T-helper 1 cell treated with Interleukin-12 subunit alpha and Interleukin-12 subunit beta and Interleukin-4 antibody, amounts not matched to agents 30 ng/mL and 1 ng/mL, for 36 hours (primary cell): ENCODE data around the gene LAMP5. TPM values are rescaled to one million over a fixed set of nuclear protein-coding genes. Genes with fewer than 3 reads are reported as not detected.

ENCODE experiments used
- intact Hi-C: fragments of 100-400 bp; cut with micrococcal nuclease; formaldehyde crosslinking; loops from one replicate; pipeline ENCODE4 v1.15.1; 2024
- total RNA-seq: library from RNA; stranded (reverse); gene quantifications from 2 replicates; pipeline ENCODE4 v1.2.3, GENCODE V29; 2022

Gene LAMP5
- total RNA-seq, 1 donor from 2014 or later, result not detected

GRCh38 chr20:9499126-9499899, 15.1 kb upstream of the LAMP5 start:
- intact Hi-C loops, result no loop called here

DNA sequence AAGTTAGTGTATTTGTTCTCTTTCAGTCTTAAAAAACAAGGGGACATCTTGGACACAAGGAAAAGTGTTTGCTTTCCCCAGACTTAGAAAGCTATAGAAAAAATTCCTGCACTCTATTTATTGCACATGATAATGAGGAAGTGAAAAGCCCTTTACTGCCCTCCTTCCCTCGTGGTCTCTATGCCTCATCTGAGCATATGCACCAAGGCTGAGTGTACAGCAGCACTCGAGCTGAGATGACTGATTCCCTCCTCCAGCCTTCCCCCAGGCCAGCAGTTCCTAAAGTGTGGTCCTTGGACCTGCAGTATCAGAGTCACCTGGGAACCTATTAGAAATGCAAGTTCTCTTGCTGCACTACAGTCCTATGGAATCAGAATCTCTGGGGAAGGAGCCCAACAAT, 14.3 kb upstream of the LAMP5 start:
- intact Hi-C loops, result no loop called here

DNA sequence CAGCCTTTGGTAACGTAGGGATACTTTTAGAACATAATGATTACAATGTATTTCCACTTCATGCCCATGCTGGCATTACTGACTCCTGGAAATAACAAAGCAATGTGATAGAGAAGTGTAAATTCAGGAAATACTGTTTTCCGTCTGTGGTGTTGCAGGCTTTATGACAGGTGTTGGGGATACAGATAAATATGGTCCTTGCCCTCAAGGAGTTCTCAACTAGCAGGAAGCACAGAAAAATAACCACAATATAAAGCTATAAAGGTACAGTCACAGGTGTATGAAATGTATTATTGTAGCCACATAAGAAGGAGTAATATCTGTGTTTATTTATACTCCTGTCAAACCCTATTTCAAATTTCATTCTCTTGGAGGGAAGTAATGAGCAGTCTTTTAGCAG, 12.9 kb upstream of the LAMP5 start:
- intact Hi-C loops, result no loop called here

GRCh38 chr20:9503526-9504245, 10.7 kb upstream of the LAMP5 start:
- intact Hi-C loops, result no loop called here

DNA sequence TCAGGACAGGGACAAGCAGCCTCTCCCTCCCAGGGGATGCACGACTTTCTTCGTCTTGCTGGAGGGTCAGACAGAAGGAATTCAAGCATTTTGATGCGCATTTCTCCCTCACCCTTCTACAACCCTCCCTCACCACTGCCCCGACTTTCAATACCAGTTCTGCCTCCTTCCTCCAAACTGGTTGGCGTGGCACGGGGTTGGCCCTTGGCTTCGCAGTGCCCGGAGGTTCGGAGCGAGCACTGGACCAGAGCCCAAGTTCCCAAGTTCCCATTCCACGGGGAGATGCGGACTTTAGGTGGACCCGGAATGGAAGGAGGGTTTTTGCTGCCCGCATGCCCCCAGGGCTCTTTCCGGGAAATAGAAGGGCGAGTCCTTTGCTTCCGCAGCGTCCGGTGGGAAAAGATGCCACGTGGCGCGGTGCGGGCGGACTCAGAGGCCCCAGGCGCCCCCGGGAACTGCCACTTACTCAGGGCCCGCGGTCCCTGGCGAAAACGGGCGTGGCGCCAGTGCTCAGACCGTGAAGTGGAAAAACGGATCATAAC, 8.0 kb upstream of the LAMP5 start:
- intact Hi-C loops, result no loop called here

DNA sequence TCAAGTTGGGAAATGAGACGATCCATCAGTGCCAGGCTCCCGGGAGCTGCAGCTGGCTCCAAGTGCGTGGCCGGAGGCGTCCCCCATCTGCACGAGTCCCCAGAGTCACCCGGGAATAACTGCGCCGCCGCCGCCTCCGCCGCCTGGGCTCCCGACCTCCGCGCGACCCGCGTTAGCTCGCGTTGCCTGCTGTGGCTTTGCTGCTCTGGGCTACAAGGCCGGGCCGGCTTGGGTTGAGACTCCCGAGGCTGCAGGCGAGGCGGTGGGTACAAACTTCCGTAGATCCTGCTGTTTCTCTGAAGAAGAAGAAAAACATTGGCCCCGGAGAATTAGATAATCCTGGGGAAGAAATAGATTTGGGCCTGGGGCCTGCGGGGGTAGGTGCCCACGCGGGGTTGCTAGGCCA, 7.4 kb upstream of the LAMP5 start:
- intact Hi-C loops, result no loop called here

DNA sequence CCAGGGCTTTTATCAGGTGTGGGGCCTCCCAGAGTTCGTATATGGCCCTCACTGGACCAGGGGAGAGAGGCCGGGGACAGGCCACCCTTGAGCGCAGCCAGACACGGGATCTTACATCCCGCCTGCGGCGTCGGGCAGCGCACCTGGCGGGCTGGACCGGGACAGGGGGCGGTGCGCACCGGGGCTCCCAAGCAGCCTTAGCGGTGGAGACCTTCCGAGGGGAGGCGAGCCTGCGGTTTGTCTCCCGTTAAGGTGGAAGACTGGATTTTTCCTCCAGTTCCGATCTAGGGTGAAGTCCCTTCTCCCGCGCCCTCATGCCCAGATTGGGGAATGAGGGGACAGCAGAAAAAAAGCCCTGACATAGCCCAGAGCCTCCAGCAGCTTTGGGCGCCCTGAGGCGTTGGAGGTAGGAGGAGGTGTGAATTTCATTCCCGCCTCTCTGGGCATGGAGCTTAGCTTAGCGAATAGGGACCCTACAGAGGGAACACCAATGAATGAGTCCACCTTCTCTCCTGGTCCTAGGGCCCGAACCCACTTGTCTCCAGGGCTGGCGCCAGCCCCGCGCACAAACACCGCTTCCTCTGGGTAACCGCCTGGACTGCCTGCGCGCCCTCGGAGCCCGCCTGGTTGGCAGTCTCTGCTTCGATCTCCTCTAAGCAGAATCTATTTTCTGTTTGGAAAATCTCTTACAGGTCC, 6.7 kb upstream of the LAMP5 start:
- intact Hi-C loops, result no loop called here

DNA sequence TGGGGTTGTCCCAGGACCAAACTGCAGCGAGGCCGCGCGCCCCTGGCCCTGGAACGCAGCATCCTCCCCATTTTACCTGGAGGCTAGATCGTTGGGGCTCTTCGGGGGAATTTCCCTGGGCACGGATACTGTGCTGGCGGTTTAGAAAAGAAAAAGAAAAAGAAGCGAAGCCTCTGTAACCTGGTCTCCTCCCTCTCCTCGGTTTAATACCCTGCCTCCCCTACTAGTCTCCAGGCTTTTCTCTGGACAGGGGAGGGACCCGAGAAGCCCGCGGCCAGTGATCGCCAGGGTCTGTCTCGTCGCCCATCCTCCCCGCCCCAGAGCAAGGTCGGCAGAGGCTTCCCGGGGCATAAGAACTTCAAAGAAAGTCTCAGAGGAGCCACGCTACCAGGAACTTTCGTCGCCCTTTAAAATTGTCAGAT, 6.1 kb upstream of the LAMP5 start:
- intact Hi-C loops, result no loop called here

GRCh38 chr20:9508696-9509178, 5.7 kb upstream of the LAMP5 start:
- intact Hi-C loops, result no loop called here

DNA sequence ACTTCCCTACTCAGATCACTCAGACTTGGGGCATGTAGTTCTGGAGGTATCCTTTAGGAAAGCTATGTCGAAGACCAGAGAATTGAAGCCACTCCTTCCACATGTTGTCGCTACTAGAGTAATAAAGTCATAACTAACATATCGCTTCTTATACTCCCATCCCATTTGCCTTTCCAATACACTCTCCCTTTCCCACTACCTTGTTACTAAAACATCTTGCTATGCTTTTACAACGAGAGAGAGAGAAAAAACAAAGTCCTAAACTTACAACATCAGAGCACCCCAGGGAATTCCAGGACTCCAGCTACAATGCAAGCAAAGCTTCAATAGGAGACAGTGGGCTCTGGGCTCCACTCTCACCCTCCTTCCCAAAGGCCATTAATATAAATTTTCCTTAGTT, 5.1 kb upstream of the LAMP5 start:
- intact Hi-C loops, result no loop called here

- intact Hi-C loops, result loop anchor here (10.0 kb wide), 1 partner anchor 436 kb away; no protein-coding TSS in a partner anchor
These were observed 3.5 kb upstream of the LAMP5 start for GRCh38 chr20:9510911-9511310.

DNA sequence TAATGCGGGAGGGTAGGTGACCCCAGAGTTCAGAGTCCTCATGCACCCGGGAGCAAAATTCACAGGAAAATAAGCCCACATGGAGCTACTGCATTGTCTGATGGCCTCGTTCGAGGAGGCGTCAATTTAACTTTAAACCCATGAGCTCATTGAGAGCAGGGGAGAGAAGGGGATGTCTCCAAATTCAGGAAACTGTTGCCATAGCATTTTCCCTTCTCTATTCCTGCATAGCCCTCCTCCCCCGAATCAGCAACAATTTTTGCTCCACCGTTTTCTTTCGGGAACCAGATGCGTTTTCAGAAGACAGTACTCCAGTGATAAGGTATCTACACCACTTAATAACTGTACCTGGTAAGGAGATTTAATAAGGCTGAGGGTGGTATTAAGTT, 324 bp upstream of the LAMP5 start:
- intact Hi-C loops, result loop anchor here (10.0 kb wide), 1 partner anchor 439 kb away; no protein-coding TSS in a partner anchor

- intact Hi-C loops, result loop anchor here (10.0 kb wide), 1 partner anchor 440 kb away; no protein-coding TSS in a partner anchor
These were observed 810 bp downstream of the LAMP5 start for GRCh38 chr20:9515214-9515585.

- intact Hi-C loops, result loop anchor here (10.0 kb wide), 1 partner anchor 441 kb away; no protein-coding TSS in a partner anchor
These were observed 1.4 kb downstream of the LAMP5 start for GRCh38 chr20:9515741-9516233.

GRCh38 chr20:9516234-9516871, 2.0 kb downstream of the LAMP5 start:
- intact Hi-C loops, result loop anchor here (10.0 kb wide), 1 partner anchor 442 kb away; no protein-coding TSS in a partner anchor

GRCh38 chr20:9517297-9518162, 3.1 kb downstream of the LAMP5 start:
- intact Hi-C loops, result loop anchor here (10.0 kb wide), 1 partner anchor 443 kb away; no protein-coding TSS in a partner anchor

DNA sequence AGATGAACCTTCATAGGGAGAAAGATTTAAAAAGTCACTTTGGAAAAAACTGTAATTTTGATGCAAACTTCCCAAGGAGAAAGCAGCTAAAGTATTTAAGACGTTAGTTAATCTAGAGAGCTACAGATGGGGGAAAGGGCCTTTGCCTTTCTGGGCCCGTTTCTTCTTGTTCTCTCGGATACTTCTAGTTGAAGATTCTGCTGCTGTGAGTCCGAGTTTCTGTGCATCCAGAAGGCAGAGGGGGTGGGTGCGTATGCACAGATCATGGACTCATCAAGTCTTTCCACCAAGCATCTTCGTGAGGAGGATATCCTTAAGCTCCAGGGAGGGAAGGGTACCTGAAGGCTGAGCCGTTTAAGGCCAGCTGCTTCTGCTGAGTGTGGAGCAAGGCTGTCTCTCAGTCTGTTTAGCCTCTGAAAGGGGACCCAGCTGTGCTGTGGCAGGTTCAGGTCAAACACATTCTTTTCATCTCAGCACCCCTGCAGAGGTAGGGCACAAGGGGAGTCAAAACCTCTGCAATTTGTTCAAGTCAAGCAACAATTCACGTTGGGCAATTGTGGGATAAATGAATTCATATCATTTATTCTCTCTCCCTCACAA, 4.3 kb downstream of the LAMP5 start:
- intact Hi-C loops, result loop anchor here (10.0 kb wide), 1 partner anchor 444 kb away; no protein-coding TSS in a partner anchor

- intact Hi-C loops, result no loop called here
These were observed 5.7 kb downstream of the LAMP5 start for GRCh38 chr20:9520086-9520485.

DNA sequence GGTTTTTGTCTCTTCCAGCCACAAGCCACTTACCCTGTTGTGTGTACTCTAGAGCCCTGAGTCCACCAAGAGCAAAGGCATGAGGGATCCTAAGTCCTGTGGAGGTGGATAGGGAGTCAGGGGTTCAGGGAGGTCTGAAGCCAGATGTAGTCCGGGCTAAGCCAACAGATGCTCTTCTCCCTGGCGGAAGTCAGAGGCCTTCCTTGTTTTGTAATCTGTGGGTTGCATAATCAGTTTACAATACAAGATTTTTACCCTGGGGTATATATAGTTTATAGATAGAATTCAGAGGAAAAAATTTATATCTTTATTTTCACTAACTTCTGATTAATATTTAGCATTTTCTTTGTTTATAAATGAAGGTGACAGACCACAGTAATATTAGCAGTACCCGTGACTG, 9.2 kb downstream of the LAMP5 start:
- intact Hi-C loops, result no loop called here
